K562 (cell line): ENCODE data around the gene BEST3. TPM values are rescaled to one million over a fixed set of nuclear protein-coding genes. Genes with fewer than 3 reads are reported as not detected.

Experiments
- GABPA ChIP-seq: fragments of 200-800 bp; sonication (Bioruptor generic); conservative IDR thresholded peaks from 2 replicates; pipeline ENCODE4 v1.6.1; 2016; ENCODE audit warnings: low read depth, missing genetic modification characterization, missing compliant biosample characterization
- KDM5B ChIP-seq: fragments of 200-600 bp; sonication (generic); IDR thresholded peaks from 2 replicates; pipeline ENCODE4 v1.6.1; 2012; ENCODE audit warnings: low read depth, mild to moderate bottlenecking, moderate library complexity, low read length, control low read depth, inconsistent platforms; ENCODE audit not compliant: insufficient replicate concordance
- MCM7 ChIP-seq, 2 experiments: fragments of 450-650 bp; IDR thresholded peaks; 2 replicates each; pipeline ENCODE4 v1.6.1; 2016 to 2018
- RAD21 ChIP-seq, 2 experiments: fragments of 250-450 bp in 1 of 2; fragments of 450-650 bp in 1 of 2; sonication (Bioruptor Pico) in 1 of 2; formaldehyde crosslinking in 1 of 2; IDR thresholded peaks in 1 of 2; conservative IDR thresholded peaks in 1 of 2; 2 replicates each; pipeline versions ENCODE4 v1.4.0 to v1.8.0; 2020 to 2022; ENCODE audit warnings: mild to moderate bottlenecking in 2 of 2, moderate library complexity in 1 of 2
- WHSC1 ChIP-seq: IDR thresholded peaks from one replicate; pipeline ENCODE4 v1.6.1; 2012; ENCODE audit warnings: low read length, control low read depth, inconsistent platforms
- ZNF224 ChIP-seq: sonication (generic); formaldehyde crosslinking; IDR thresholded peaks from 2 replicates; pipeline ENCODE4 v1.8.0; 2022; ENCODE audit warnings: mild to moderate bottlenecking, missing genetic modification reagents
- polyA plus RNA-seq, 8 experiments: library from polyadenylated mRNA; depleted of rRNA in 4 of 8; stranded (reverse) in 5 of 8; unstranded in 3 of 8; fragments of >200 nt; fragmentation: Nextera tagmentation in 2 of 8; fragmentation: Illumina TruSeq in 1 of 8; extraction: Ambion mirVana in 2 of 8; extraction: Trizol in 1 of 8; gene quantifications; 2 replicates each; pipeline versions ENCODE4 v1.2.1 to v1.2.3, GENCODE V29; 2011 to 2014; ENCODE audit warnings: inconsistent platforms in 1 of 8, missing spikeins in 1 of 8
- total RNA-seq, 7 experiments: library from RNA; depleted of rRNA in 6 of 7; stranded (reverse); fragments of >200 nt in 6 of 7; fragmentation: Illumina TruSeq in 2 of 7; extraction: Trizol in 2 of 7; gene quantifications; 2 replicates each; pipeline versions ENCODE4 v1.2.1 to v1.2.3, GENCODE V29; 2011 to 2021; ENCODE audit warnings: low replicate concordance in 1 of 7
- TF ChIP-seq, protein P1 (sequence below): fragments of 450-650 bp; IDR thresholded peaks from 2 replicates; pipeline ENCODE4 v1.6.1; 2016; ENCODE audit warnings: low read depth
- TF ChIP-seq, protein P2 (sequence below), 2 experiments: fragments of 450-650 bp; formaldehyde crosslinking in 1 of 2; IDR thresholded peaks; 2 replicates each; pipeline versions ENCODE4 v1.4.0 to v1.6.1; 2014 to 2020; ENCODE audit warnings: mild to moderate bottlenecking in 2 of 2, borderline replicate concordance in 1 of 2, low read depth in 1 of 2
- TF ChIP-seq, protein P3 (sequence below): fragments of 450-650 bp; formaldehyde crosslinking; conservative IDR thresholded peaks from 2 replicates; pipeline ENCODE4 v1.4.0; 2022; ENCODE audit warnings: mild to moderate bottlenecking, missing genetic modification characterization

The BEST3 gene
- total and polyA plus RNA-seq, 9 of the 15 experiments (the other 6 are each of a cell fraction or from before 2014, with no cell fraction given) = 0.15 TPM; not detected in 8

DNA sequence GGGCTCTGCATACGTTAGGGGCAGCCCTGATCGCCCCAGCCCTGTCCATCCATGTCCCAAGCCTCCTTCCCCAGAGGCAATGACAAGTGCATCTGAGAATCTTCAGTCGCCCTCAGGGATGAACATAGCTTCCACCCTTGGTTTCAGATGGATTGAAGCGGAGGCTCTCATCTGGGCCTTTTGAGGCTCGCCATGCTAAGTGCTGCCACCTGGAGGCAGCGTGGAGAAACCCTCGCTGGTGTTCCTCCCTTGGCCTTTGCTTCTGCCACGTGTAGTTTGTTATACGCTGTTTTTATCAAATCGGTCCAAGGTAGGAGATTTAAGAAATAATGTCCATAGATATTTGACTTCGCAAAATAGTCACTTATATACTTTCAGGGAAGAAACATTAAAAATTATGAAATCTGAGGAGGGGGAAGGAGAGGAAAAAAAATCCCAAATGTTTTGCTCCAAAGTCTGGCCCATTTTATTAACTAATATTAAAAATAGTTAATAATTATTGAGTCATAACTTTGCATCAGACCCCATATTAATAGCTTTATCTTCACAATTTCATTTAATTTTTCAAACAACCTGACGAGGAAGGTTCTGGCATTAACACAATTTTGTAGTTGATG, 59.6 kb downstream of the BEST3 start (continued):
- TF ChIP-seq, protein P1, sequence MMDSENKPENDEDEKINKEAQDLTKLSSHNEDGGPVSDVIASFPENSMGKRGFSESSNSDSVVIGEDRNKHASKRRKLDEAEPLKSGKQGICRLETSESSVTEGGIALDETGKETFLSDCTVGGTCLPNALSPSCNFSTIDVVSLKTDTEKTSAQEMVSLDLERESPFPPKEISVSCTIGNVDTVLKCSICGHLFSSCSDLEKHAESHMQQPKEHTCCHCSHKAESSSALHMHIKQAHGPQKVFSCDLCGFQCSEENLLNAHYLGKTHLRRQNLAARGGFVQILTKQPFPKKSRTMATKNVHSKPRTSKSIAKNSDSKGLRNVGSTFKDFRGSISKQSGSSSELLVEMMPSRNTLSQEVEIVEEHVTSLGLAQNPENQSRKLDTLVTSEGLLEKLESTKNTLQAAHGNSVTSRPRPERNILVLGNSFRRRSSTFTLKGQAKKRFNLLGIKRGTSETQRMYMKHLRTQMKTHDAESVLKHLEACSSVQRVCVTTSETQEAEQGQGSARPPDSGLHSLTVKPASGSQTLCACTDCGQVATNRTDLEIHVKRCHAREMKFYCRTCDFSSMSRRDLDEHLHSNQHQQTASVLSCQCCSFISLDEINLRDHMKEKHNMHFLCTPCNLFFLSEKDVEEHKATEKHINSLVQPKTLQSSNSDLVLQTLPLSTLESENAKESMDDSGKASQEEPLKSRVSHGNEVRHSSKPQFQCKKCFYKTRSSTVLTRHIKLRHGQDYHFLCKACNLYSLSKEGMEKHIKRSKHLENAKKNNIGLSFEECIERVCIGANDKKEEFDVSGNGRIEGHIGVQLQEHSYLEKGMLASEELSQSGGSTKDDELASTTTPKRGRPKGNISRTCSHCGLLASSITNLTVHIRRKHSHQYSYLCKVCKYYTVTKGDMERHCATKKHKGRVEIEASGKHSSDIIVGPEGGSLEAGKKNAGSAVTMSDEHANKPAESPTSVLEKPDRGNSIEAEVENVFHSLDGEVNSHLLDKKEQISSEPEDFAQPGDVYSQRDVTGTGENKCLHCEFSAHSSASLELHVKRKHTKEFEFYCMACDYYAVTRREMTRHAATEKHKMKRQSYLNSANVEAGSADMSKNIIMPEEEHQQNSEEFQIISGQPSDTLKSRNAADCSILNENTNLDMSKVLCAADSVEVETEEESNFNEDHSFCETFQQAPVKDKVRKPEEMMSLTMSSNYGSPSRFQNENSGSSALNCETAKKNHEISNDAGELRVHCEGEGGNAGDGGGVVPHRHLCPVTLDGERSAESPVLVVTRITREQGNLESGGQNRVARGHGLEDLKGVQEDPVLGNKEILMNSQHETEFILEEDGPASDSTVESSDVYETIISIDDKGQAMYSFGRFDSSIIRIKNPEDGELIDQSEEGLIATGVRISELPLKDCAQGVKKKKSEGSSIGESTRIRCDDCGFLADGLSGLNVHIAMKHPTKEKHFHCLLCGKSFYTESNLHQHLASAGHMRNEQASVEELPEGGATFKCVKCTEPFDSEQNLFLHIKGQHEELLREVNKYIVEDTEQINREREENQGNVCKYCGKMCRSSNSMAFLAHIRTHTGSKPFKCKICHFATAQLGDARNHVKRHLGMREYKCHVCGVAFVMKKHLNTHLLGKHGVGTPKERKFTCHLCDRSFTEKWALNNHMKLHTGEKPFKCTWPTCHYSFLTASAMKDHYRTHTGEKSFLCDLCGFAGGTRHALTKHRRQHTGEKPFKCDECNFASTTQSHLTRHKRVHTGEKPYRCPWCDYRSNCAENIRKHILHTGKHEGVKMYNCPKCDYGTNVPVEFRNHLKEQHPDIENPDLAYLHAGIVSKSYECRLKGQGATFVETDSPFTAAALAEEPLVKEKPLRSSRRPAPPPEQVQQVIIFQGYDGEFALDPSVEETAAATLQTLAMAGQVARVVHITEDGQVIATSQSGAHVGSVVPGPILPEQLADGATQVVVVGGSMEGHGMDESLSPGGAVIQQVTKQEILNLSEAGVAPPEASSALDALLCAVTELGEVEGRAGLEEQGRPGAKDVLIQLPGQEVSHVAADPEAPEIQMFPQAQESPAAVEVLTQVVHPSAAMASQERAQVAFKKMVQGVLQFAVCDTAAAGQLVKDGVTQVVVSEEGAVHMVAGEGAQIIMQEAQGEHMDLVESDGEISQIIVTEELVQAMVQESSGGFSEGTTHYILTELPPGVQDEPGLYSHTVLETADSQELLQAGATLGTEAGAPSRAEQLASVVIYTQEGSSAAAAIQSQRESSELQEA = no peak
- no peak for TF ChIP-seq WHSC1
- TF ChIP-seq, protein P2, sequence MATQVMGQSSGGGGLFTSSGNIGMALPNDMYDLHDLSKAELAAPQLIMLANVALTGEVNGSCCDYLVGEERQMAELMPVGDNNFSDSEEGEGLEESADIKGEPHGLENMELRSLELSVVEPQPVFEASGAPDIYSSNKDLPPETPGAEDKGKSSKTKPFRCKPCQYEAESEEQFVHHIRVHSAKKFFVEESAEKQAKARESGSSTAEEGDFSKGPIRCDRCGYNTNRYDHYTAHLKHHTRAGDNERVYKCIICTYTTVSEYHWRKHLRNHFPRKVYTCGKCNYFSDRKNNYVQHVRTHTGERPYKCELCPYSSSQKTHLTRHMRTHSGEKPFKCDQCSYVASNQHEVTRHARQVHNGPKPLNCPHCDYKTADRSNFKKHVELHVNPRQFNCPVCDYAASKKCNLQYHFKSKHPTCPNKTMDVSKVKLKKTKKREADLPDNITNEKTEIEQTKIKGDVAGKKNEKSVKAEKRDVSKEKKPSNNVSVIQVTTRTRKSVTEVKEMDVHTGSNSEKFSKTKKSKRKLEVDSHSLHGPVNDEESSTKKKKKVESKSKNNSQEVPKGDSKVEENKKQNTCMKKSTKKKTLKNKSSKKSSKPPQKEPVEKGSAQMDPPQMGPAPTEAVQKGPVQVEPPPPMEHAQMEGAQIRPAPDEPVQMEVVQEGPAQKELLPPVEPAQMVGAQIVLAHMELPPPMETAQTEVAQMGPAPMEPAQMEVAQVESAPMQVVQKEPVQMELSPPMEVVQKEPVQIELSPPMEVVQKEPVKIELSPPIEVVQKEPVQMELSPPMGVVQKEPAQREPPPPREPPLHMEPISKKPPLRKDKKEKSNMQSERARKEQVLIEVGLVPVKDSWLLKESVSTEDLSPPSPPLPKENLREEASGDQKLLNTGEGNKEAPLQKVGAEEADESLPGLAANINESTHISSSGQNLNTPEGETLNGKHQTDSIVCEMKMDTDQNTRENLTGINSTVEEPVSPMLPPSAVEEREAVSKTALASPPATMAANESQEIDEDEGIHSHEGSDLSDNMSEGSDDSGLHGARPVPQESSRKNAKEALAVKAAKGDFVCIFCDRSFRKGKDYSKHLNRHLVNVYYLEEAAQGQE (IDR thresholded peaks at IDR 0.05; ENCODE audit: borderline replicate concordance) = peak; percentile 71; the same call in 1 of the 2 replicates
- TF ChIP-seq, protein P2 (CRISPR knock-in tag; IDR thresholded peaks at IDR 0.05; ENCODE audit: low read depth) = no peak
- TF ChIP-seq ZNF224 = no peak
- TF ChIP-seq RAD21 (CRISPR knock-in tag; conservative IDR thresholded peaks at IDR 0.05 in 1 of 2, IDR thresholded peaks at IDR 0.05 in 1 of 2) = peak; percentile 79 to 81
- no peak for TF ChIP-seq MCM7 (IDR thresholded peaks at IDR 0.05)
- TF ChIP-seq, protein P3, sequence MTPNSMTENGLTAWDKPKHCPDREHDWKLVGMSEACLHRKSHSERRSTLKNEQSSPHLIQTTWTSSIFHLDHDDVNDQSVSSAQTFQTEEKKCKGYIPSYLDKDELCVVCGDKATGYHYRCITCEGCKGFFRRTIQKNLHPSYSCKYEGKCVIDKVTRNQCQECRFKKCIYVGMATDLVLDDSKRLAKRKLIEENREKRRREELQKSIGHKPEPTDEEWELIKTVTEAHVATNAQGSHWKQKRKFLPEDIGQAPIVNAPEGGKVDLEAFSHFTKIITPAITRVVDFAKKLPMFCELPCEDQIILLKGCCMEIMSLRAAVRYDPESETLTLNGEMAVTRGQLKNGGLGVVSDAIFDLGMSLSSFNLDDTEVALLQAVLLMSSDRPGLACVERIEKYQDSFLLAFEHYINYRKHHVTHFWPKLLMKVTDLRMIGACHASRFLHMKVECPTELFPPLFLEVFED (CRISPR knock-in tag) = no peak
- no peak for TF ChIP-seq GABPA (tag)
- TF ChIP-seq KDM5B = no peak
